WTC11 (cell line): ENCODE results near the gene COL6A3. TPM values are rescaled to one million over a fixed set of nuclear protein-coding genes. Genes with fewer than 3 reads are reported as not detected.

ENCODE experiments used
- ATAC-seq: fragments of 200-7000 bp; cut with Tn5 transposase; 2 replicates; pipeline ENCODE4 v1.10.0; 2021; ENCODE audit warnings: mild to moderate bottlenecking, moderate library complexity
- CTCF ChIA-PET: fragments of 300-600 bp; sonication (Branson Sonifier 250); formaldehyde crosslinking; loops from one replicate; lab custom pipeline; 2021; ENCODE audit warnings: antibody characterized with exemption; lab: Charles Lee
- POLR2A ChIA-PET: fragments of 350-600 bp; sonication (Branson Sonifier 250); formaldehyde crosslinking; loops from one replicate; lab custom pipeline; 2021; ENCODE audit warnings: antibody characterized with exemption; lab: Charles Lee
- DNase-seq: peaks from one replicate; pipeline ENCODE4 v3.0.0; 2021; ENCODE audit warnings: low spot score
- H3K27ac Mint-ChIP-seq: 2 replicates; pipeline ENCODE4 v1.8.0; 2021; ENCODE audit warnings: mixed read lengths
- H3K27me3 Mint-ChIP-seq: 2 replicates; pipeline ENCODE4 v1.8.0; 2021; ENCODE audit warnings: low read depth, mild to moderate bottlenecking, moderate library complexity, mixed read lengths
- H3K36me3 Mint-ChIP-seq: 2 replicates; pipeline ENCODE4 v1.8.0; 2021; ENCODE audit warnings: mixed read lengths
- H3K4me1 Mint-ChIP-seq: 2 replicates; pipeline ENCODE4 v1.8.0; 2022; ENCODE audit warnings: mixed read lengths
- H3K4me3 Mint-ChIP-seq: 2 replicates; pipeline ENCODE4 v1.8.0; 2021; ENCODE audit warnings: mild to moderate bottlenecking, moderate library complexity, mixed read lengths
- H3K9me3 Mint-ChIP-seq: 2 replicates; pipeline ENCODE4 v1.8.0; 2021; ENCODE audit warnings: mixed read lengths
- AR ChIP-seq: fragments of 250-450 bp; sonication (Bioruptor Pico); IDR thresholded peaks from 2 replicates; pipeline ENCODE4 v1.9.0; 2021; ENCODE audit warnings: mild to moderate bottlenecking
- ATF3 ChIP-seq: sonication (generic); formaldehyde crosslinking; conservative IDR thresholded peaks from 2 replicates; pipeline ENCODE4 v1.8.1; 2022; ENCODE audit warnings: mild to moderate bottlenecking, missing genetic modification reagents
- ERG ChIP-seq: fragments of 250-450 bp; sonication (Bioruptor Pico); IDR thresholded peaks from 2 replicates; pipeline ENCODE4 v1.8.0; 2021; ENCODE audit warnings: mild to moderate bottlenecking
- JAZF1 ChIP-seq: fragments of 250-450 bp; sonication (Bioruptor Pico); IDR thresholded peaks from 2 replicates; pipeline ENCODE4 v1.9.0; 2021; ENCODE audit warnings: moderate library complexity, mild to moderate bottlenecking, inconsistent platforms
- MXD4 ChIP-seq: fragments of 250-450 bp; sonication (Bioruptor Pico); IDR thresholded peaks from 2 replicates; pipeline ENCODE4 v1.8.0; 2021; ENCODE audit warnings: mild to moderate bottlenecking, moderate library complexity, borderline replicate concordance
- RORB ChIP-seq: fragments of 250-450 bp; sonication (Bioruptor Pico); IDR thresholded peaks from 2 replicates; pipeline ENCODE4 v1.9.0; 2021; ENCODE audit warnings: mild to moderate bottlenecking
- SP1 ChIP-seq: sonication (generic); formaldehyde crosslinking; conservative IDR thresholded peaks from 2 replicates; pipeline ENCODE4 v1.8.1; 2022; ENCODE audit warnings: missing genetic modification reagents
- TEAD4 ChIP-seq: sonication (generic); formaldehyde crosslinking; IDR thresholded peaks from 2 replicates; pipeline ENCODE4 v1.8.0; 2022; ENCODE audit warnings: mild to moderate bottlenecking, missing genetic modification reagents
- USF2 ChIP-seq: sonication (generic); formaldehyde crosslinking; IDR thresholded peaks from 2 replicates; pipeline ENCODE4 v1.8.1; 2023; ENCODE audit warnings: mild to moderate bottlenecking, missing genetic modification reagents, moderate library complexity
- total RNA-seq: library from RNA; stranded (reverse); gene quantifications from 3 replicates; pipeline ENCODE4 v1.2.3, GENCODE V29; 2021
- TF ChIP-seq, protein P1 (sequence below): fragments of 250-450 bp; sonication (Bioruptor Pico); IDR thresholded peaks from 2 replicates; pipeline ENCODE4 v2.1.2; 2022; ENCODE audit warnings: mild to moderate bottlenecking, moderate library complexity
- TF ChIP-seq, protein P2 (sequence below): sonication (generic); formaldehyde crosslinking; IDR thresholded peaks from 2 replicates; pipeline ENCODE4 v1.8.0; 2023; ENCODE audit warnings: missing genetic modification reagents, mild to moderate bottlenecking, borderline replicate concordance
- TF ChIP-seq, protein P3 (sequence below): sonication (generic); formaldehyde crosslinking; IDR thresholded peaks from 2 replicates; pipeline ENCODE4 v1.8.0; 2022; ENCODE audit warnings: mild to moderate bottlenecking, missing genetic modification reagents
- TF ChIP-seq, protein P4 (sequence below): sonication (generic); formaldehyde crosslinking; IDR thresholded peaks from 2 replicates; pipeline ENCODE4 v1.8.0; 2022; ENCODE audit warnings: missing genetic modification reagents

The COL6A3 gene
- total RNA-seq, 1 experiment from 2014 or later: 2.6 TPM

DNA sequence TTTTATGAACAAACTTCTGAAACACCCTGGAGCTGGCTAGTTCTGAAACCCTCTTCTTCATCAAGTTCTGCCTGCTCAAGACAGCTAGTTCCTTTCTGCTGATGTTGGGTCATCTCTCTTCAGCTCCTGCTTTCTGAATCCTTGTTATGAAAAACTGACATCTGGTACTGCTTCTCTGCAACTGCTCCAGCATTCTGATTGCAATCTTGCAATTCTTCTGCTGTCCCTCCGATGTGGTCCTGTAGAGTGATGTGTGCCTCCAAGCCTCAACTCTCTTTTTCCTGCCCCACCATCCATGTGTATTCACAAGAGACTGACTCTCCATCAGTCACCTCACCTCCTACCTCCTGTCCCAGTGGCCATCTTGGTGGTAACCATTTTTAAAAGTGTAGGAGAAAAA lies 21.8 kb downstream of the COL6A3 start (continued):
- TF ChIP-seq, protein P1, sequence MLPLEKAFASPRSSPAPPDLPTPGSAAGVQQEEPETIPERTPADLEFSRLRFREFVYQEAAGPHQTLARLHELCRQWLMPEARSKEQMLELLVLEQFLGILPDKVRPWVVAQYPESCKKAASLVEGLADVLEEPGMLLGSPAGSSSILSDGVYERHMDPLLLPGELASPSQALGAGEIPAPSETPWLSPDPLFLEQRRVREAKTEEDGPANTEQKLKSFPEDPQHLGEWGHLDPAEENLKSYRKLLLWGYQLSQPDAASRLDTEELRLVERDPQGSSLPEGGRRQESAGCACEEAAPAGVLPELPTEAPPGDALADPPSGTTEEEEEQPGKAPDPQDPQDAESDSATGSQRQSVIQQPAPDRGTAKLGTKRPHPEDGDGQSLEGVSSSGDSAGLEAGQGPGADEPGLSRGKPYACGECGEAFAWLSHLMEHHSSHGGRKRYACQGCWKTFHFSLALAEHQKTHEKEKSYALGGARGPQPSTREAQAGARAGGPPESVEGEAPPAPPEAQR (CRISPR knock-in tag): no peak
- TF ChIP-seq, protein P2, sequence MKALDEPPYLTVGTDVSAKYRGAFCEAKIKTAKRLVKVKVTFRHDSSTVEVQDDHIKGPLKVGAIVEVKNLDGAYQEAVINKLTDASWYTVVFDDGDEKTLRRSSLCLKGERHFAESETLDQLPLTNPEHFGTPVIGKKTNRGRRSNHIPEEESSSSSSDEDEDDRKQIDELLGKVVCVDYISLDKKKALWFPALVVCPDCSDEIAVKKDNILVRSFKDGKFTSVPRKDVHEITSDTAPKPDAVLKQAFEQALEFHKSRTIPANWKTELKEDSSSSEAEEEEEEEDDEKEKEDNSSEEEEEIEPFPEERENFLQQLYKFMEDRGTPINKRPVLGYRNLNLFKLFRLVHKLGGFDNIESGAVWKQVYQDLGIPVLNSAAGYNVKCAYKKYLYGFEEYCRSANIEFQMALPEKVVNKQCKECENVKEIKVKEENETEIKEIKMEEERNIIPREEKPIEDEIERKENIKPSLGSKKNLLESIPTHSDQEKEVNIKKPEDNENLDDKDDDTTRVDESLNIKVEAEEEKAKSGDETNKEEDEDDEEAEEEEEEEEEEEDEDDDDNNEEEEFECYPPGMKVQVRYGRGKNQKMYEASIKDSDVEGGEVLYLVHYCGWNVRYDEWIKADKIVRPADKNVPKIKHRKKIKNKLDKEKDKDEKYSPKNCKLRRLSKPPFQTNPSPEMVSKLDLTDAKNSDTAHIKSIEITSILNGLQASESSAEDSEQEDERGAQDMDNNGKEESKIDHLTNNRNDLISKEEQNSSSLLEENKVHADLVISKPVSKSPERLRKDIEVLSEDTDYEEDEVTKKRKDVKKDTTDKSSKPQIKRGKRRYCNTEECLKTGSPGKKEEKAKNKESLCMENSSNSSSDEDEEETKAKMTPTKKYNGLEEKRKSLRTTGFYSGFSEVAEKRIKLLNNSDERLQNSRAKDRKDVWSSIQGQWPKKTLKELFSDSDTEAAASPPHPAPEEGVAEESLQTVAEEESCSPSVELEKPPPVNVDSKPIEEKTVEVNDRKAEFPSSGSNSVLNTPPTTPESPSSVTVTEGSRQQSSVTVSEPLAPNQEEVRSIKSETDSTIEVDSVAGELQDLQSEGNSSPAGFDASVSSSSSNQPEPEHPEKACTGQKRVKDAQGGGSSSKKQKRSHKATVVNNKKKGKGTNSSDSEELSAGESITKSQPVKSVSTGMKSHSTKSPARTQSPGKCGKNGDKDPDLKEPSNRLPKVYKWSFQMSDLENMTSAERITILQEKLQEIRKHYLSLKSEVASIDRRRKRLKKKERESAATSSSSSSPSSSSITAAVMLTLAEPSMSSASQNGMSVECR: no peak
- TF ChIP-seq MXD4: no peak
- TF ChIP-seq JAZF1 (CRISPR knock-in tag): no peak
- TF ChIP-seq TEAD4 (CRISPR knock-in tag): no peak

DNA sequence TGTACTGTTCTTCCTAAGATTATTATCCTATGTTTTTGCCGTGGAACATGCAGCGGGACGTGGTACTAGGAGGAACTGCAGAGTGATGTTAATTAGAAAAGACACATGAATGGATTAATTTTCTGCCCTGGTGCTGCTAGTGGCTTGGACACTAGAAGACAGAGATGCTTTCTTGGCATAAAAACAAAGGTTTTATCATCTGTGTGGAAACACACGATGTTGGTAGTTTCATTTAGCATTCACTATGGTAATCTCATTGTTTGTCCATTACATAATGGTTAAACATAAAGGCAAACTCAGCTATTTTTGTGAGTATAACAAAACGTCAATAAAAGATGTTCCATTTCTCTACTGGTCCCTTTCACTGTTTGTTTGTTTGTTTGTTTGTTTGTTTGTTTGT lies 22.8 kb downstream of the COL6A3 start:
- H3K4me3 Mint-ChIP-seq: no peak overlapping the region
- CTCF ChIA-PET: interaction anchor here (1.4 kb wide), 1 partner anchor 225 kb away, joined by 3 read pairs; no protein-coding TSS in a partner anchor
- no peak for TF ChIP-seq USF2
- no peak for TF ChIP-seq ATF3 (CRISPR knock-in tag)
- no peak for TF ChIP-seq SP1 (CRISPR knock-in tag)
- TF ChIP-seq, protein P1 (CRISPR knock-in tag): no peak
- TF ChIP-seq, protein P3, sequence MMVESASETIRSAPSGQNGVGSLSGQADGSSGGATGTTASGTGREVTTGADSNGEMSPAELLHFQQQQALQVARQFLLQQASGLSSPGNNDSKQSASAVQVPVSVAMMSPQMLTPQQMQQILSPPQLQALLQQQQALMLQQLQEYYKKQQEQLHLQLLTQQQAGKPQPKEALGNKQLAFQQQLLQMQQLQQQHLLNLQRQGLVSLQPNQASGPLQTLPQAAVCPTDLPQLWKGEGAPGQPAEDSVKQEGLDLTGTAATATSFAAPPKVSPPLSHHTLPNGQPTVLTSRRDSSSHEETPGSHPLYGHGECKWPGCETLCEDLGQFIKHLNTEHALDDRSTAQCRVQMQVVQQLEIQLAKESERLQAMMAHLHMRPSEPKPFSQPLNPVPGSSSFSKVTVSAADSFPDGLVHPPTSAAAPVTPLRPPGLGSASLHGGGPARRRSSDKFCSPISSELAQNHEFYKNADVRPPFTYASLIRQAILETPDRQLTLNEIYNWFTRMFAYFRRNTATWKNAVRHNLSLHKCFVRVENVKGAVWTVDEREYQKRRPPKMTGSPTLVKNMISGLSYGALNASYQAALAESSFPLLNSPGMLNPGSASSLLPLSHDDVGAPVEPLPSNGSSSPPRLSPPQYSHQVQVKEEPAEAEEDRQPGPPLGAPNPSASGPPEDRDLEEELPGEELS (CRISPR knock-in tag): no peak
- TF ChIP-seq, protein P4, sequence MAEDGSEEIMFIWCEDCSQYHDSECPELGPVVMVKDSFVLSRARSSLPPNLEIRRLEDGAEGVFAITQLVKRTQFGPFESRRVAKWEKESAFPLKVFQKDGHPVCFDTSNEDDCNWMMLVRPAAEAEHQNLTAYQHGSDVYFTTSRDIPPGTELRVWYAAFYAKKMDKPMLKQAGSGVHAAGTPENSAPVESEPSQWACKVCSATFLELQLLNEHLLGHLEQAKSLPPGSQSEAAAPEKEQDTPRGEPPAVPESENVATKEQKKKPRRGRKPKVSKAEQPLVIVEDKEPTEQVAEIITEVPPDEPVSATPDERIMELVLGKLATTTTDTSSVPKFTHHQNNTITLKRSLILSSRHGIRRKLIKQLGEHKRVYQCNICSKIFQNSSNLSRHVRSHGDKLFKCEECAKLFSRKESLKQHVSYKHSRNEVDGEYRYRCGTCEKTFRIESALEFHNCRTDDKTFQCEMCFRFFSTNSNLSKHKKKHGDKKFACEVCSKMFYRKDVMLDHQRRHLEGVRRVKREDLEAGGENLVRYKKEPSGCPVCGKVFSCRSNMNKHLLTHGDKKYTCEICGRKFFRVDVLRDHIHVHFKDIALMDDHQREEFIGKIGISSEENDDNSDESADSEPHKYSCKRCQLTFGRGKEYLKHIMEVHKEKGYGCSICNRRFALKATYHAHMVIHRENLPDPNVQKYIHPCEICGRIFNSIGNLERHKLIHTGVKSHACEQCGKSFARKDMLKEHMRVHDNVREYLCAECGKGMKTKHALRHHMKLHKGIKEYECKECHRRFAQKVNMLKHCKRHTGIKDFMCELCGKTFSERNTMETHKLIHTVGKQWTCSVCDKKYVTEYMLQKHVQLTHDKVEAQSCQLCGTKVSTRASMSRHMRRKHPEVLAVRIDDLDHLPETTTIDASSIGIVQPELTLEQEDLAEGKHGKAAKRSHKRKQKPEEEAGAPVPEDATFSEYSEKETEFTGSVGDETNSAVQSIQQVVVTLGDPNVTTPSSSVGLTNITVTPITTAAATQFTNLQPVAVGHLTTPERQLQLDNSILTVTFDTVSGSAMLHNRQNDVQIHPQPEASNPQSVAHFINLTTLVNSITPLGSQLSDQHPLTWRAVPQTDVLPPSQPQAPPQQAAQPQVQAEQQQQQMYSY: no peak
- TF ChIP-seq RORB (CRISPR knock-in tag): no peak
- TF ChIP-seq AR (CRISPR knock-in tag): no peak
- no peak for TF ChIP-seq MXD4
- no peak for TF ChIP-seq ERG (CRISPR knock-in tag)

More for the DNA sequence above, 22.8 kb downstream of the COL6A3 start:
- DNase-seq (no peak), ATAC-seq (no peak)
- Mint-ChIP-seq H3K27me3 (peaks cover 8% of the 10 kb centered on the region), H3K36me3 (no peaks in the 10 kb centered on the region), H3K9me3 (no peaks in the 10 kb centered on the region; the same call in 1 of the 2 replicates), H3K4me1 (no peaks in the 10 kb centered on the region), H3K27ac (no peak overlapping the region)
- POLR2A ChIA-PET: no interaction called here
